ENCODE data around the gene ZBBX. TPM values are rescaled to one million over a fixed set of nuclear protein-coding genes. Genes with fewer than 3 reads are reported as not detected.

ZBBX gene
- total and polyA plus RNA-seq, 4 donors, result not detected

- WGBS, result 89% methylated on average over 1 of the region's 1 CpG
- H3K36me3 ChIP-seq (ENCODE audit: control insufficient read depth in 4 of 4, insufficient read depth in 3 of 4, low read depth in 1 of 4, low read length in 3 of 4), result no peaks in the 10 kb centered on the region
- TF ChIP-seq JUND (IDR thresholded peaks at IDR 0.05) (no peak), ZBTB33 (IDR thresholded peaks at IDR 0.05) (no peak), HNF4G (IDR thresholded peaks at IDR 0.05) (no peak), GABPA (IDR thresholded peaks at IDR 0.05 in 1 of 2, conservative IDR thresholded peaks at IDR 0.05 in 1 of 2) (no peak), SP1 (IDR thresholded peaks at IDR 0.05) (no peak), NR2F2 (IDR thresholded peaks at IDR 0.05) (no peak), RAD21 (IDR thresholded peaks at IDR 0.05) (no peak), RXRA (IDR thresholded peaks at IDR 0.05) (no peak), MAX (IDR thresholded peaks at IDR 0.05) (no peak), YY1 (IDR thresholded peaks at IDR 0.05) (no peak), TAF1 (conservative IDR thresholded peaks at IDR 0.05) (no peak), EGR1 (IDR thresholded peaks at IDR 0.05; ENCODE audit: low read depth in 2 of 2) (no peak), HNF4A (conservative IDR thresholded peaks at IDR 0.05) (no peak), FOXA1 (IDR thresholded peaks at IDR 0.05) (no peak), ATF3 (IDR thresholded peaks at IDR 0.05) (no peak)
- TF ChIP-seq, protein P1, sequence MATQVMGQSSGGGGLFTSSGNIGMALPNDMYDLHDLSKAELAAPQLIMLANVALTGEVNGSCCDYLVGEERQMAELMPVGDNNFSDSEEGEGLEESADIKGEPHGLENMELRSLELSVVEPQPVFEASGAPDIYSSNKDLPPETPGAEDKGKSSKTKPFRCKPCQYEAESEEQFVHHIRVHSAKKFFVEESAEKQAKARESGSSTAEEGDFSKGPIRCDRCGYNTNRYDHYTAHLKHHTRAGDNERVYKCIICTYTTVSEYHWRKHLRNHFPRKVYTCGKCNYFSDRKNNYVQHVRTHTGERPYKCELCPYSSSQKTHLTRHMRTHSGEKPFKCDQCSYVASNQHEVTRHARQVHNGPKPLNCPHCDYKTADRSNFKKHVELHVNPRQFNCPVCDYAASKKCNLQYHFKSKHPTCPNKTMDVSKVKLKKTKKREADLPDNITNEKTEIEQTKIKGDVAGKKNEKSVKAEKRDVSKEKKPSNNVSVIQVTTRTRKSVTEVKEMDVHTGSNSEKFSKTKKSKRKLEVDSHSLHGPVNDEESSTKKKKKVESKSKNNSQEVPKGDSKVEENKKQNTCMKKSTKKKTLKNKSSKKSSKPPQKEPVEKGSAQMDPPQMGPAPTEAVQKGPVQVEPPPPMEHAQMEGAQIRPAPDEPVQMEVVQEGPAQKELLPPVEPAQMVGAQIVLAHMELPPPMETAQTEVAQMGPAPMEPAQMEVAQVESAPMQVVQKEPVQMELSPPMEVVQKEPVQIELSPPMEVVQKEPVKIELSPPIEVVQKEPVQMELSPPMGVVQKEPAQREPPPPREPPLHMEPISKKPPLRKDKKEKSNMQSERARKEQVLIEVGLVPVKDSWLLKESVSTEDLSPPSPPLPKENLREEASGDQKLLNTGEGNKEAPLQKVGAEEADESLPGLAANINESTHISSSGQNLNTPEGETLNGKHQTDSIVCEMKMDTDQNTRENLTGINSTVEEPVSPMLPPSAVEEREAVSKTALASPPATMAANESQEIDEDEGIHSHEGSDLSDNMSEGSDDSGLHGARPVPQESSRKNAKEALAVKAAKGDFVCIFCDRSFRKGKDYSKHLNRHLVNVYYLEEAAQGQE (IDR thresholded peaks at IDR 0.05), result no peak
- TF ChIP-seq, protein P2, sequence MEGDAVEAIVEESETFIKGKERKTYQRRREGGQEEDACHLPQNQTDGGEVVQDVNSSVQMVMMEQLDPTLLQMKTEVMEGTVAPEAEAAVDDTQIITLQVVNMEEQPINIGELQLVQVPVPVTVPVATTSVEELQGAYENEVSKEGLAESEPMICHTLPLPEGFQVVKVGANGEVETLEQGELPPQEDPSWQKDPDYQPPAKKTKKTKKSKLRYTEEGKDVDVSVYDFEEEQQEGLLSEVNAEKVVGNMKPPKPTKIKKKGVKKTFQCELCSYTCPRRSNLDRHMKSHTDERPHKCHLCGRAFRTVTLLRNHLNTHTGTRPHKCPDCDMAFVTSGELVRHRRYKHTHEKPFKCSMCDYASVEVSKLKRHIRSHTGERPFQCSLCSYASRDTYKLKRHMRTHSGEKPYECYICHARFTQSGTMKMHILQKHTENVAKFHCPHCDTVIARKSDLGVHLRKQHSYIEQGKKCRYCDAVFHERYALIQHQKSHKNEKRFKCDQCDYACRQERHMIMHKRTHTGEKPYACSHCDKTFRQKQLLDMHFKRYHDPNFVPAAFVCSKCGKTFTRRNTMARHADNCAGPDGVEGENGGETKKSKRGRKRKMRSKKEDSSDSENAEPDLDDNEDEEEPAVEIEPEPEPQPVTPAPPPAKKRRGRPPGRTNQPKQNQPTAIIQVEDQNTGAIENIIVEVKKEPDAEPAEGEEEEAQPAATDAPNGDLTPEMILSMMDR (IDR thresholded peaks at IDR 0.05; ENCODE audit: low read depth, low read length, missing input control), result no peak
- H3K9ac ChIP-seq (ENCODE audit: low read depth in 1 of 2, low read length in 2 of 2), result no peak overlapping the region
- H3K4me3 ChIP-seq (ENCODE audit: low read depth in 1 of 3, low read length in 3 of 3), result no peak overlapping the region
- H3K9me3 ChIP-seq (ENCODE audit: control insufficient read depth in 4 of 4, low read length in 3 of 4), result no peaks in the 10 kb centered on the region
- H3K27ac ChIP-seq (ENCODE audit: low read depth in 1 of 2, low read length in 2 of 2), result no peak overlapping the region
- no peaks in the 10 kb centered on the region for H3K27me3 ChIP-seq (ENCODE audit: control insufficient read depth in 4 of 4, insufficient read depth in 4 of 4, low read length in 3 of 4)
- DNase-seq (ENCODE audit: low spot score), result no peak
- no peaks in the 10 kb centered on the region for H3K4me1 ChIP-seq (ENCODE audit: control insufficient read depth in 4 of 4, insufficient read depth in 4 of 4, low read length in 3 of 4)
These were observed 154.3 kb downstream of the ZBBX start for GRCh38 chr3:167225821-167226220.

- Histone ChIP-seq H3K27ac (ENCODE audit: low read depth in 1 of 2, low read length in 2 of 2) (no peak overlapping the region), H3K9ac (ENCODE audit: low read depth in 1 of 2, low read length in 2 of 2) (no peak overlapping the region), H3K9me3 (ENCODE audit: control insufficient read depth in 4 of 4, low read length in 3 of 4) (no peaks in the 10 kb centered on the region), H3K4me3 (ENCODE audit: low read depth in 1 of 3, low read length in 3 of 3) (no peak overlapping the region), H3K4me1 (ENCODE audit: control insufficient read depth in 4 of 4, insufficient read depth in 4 of 4, low read length in 3 of 4) (no peaks in the 10 kb centered on the region), H3K36me3 (ENCODE audit: control insufficient read depth in 4 of 4, insufficient read depth in 3 of 4, low read depth in 1 of 4, low read length in 3 of 4) (no peaks in the 10 kb centered on the region), H3K27me3 (ENCODE audit: control insufficient read depth in 4 of 4, insufficient read depth in 4 of 4, low read length in 3 of 4) (no peaks in the 10 kb centered on the region)
- TF ChIP-seq RAD21 (IDR thresholded peaks at IDR 0.05) (peak in 1 of 2 donors; percentile 10), GABPA (IDR thresholded peaks at IDR 0.05 in 1 of 2, conservative IDR thresholded peaks at IDR 0.05 in 1 of 2) (no peak), SP1 (IDR thresholded peaks at IDR 0.05) (no peak), RXRA (IDR thresholded peaks at IDR 0.05) (no peak), TAF1 (conservative IDR thresholded peaks at IDR 0.05) (no peak)
- TF ChIP-seq, protein P2 (IDR thresholded peaks at IDR 0.05; ENCODE audit: low read depth, low read length, missing input control), result no peak
- DNase-seq (ENCODE audit: low spot score), result no peak
These were observed 171.1 kb downstream of the ZBBX start for GRCh38 chr3:167209011-167209410.
